Kidney tubule cell (primary cell): ENCODE results near the gene DRD1.
"Not testable (repeated sequence)": the region's sequence is repeated elsewhere in the genome, so short reads cannot be mapped to it uniquely, and the experiment has no call there.

Source experiments
- DNase-seq: peaks from one replicate; pipeline ENCODE4 v3.0.0-alpha.2; 2018; ENCODE audit warnings: low spot score

The DRD1 gene

GRCh38 chr5:175467983-175468690 lies 24.2 kb upstream of the DRD1 start:
- DNase-seq = no peak

- DNase-seq = no peak
Observed at GRCh38 chr5:175466700-175467318, 22.8 kb upstream of the DRD1 start.

- DNase-seq = no peak
Observed at GRCh38 chr5:175465282-175465681, 21.3 kb upstream of the DRD1 start.

- DNase-seq = no peak
Observed at GRCh38 chr5:175464942-175465233, 20.9 kb upstream of the DRD1 start.

- peak; percentile 52 for DNase-seq
Observed at GRCh38 chr5:175464074-175464941, 20.3 kb upstream of the DRD1 start.

- DNase-seq = no peak
Observed at GRCh38 chr5:175463641-175464040, 19.7 kb upstream of the DRD1 start.

- DNase-seq = no peak
Observed at GRCh38 chr5:175461370-175461769, 17.4 kb upstream of the DRD1 start.

- no peak for DNase-seq
Observed at GRCh38 chr5:175460552-175460951, 16.6 kb upstream of the DRD1 start.

- peak; percentile 19 for DNase-seq
Observed at GRCh38 chr5:175460126-175460525, 16.1 kb upstream of the DRD1 start.

- DNase-seq = peak; percentile 39
Observed at GRCh38 chr5:175457466-175457865, 13.5 kb upstream of the DRD1 start.

GRCh38 chr5:175456105-175456742 lies 12.2 kb upstream of the DRD1 start:
- no peak for DNase-seq

GRCh38 chr5:175454338-175454737 lies 10.4 kb upstream of the DRD1 start:
- DNase-seq = not testable (repeated sequence)

- DNase-seq = no peak
Observed at GRCh38 chr5:175452166-175452565, 8.2 kb upstream of the DRD1 start.

- DNase-seq = no peak
Observed at GRCh38 chr5:175448276-175448675, 4.3 kb upstream of the DRD1 start.

GRCh38 chr5:175447571-175447970 lies 3.6 kb upstream of the DRD1 start:
- no peak for DNase-seq

- DNase-seq = not testable (repeated sequence)
Observed at GRCh38 chr5:175446378-175446777, 2.4 kb upstream of the DRD1 start.

- DNase-seq = no peak
Observed at GRCh38 chr5:175444905-175445456, 999 bp upstream of the DRD1 start.

GRCh38 chr5:175443514-175444059 lies 395 bp downstream of the DRD1 start:
- no peak for DNase-seq

GRCh38 chr5:175438234-175438857 lies 5.6 kb downstream of the DRD1 start:
- no peak for DNase-seq

- no peak for DNase-seq
Observed at GRCh38 chr5:175436359-175436758, 7.6 kb downstream of the DRD1 start.

- DNase-seq = no peak
Observed at GRCh38 chr5:175434800-175435199, 9.2 kb downstream of the DRD1 start.

GRCh38 chr5:175427762-175428161 lies 16.2 kb downstream of the DRD1 start:
- DNase-seq = no peak
